Measurements from ENCODE around the gene STRIP2. TPM values are rescaled to one million over a fixed set of nuclear protein-coding genes. Genes with fewer than 3 reads are reported as not detected.
A peak's percentile ranks its signal among the peaks of the same experiment; 100 is the strongest.

Gene STRIP2
- total and polyA plus RNA-seq, 9 of the 15 experiments (the other 6 are each of a cell fraction or from before 2014, with no cell fraction given): 10.1 to 81.8 (median 42.3) TPM

DNA sequence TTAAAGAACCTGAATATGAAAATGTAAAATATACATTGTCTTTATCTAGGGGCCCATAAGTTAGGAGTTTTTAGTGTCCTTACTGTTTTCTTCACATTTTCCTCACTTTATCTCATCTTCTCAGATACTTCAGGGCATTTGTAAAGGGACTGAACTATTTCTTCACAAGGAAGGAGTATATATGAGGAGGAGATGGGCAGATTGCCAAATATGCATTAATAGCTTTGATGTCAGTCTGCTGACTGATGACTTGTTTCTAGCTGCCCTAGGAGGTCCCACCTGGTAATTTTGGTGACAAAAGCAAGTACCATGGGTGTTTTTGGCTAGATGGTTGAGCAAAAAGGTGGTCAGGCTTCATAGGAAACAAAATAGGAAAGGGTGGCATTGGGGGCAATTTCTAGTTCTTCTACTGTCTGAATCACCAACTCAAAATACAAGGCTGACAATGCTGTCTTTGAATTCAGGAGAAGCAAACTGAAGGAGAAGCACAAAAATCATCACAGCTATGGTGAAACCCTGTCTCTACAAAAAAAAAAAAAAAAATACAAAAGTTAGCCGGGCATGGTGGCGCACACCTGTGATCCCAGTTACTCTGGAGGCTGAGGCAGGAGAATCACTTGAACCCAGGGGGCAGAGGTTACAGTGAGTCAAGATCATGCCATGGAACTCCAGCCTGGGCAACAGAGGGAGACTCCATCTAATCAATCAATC is 10.4 kb upstream of the STRIP2 start (continued):
- TF ChIP-seq NR0B1 (IDR thresholded peaks at IDR 0.05; ENCODE audit: partially characterized antibody) (no peak), HMG20A (CRISPR knock-in tag; conservative IDR thresholded peaks at IDR 0.05) (no peak), ZMIZ1 (IDR thresholded peaks at IDR 0.05; ENCODE audit: low read depth in 2 of 2, low read length in 2 of 2) (no peak), SRSF1 (IDR thresholded peaks at IDR 0.05; ENCODE audit: low read depth, low read length) (no peak), CCAR2 (IDR thresholded peaks at IDR 0.05; ENCODE audit: low read depth, low read length) (no peak), TARDBP (IDR thresholded peaks at IDR 0.05) (no peak), LEF1 (IDR thresholded peaks at IDR 0.05) (peak; percentile 97), BDP1 (IDR thresholded peaks at IDR 0.05; ENCODE audit: insufficient read depth, insufficient read length) (no peak), MYBL2 (IDR thresholded peaks at IDR 0.05; ENCODE audit: low read depth) (no peak), MYBL2 (CRISPR knock-in tag; IDR thresholded peaks at IDR 0.05; ENCODE audit: borderline replicate concordance) (no peak), ZNF696 (CRISPR knock-in tag; conservative IDR thresholded peaks at IDR 0.05) (no peak), ZNF280A (IDR thresholded peaks at IDR 0.05; ENCODE audit: low read depth, partially characterized antibody) (no peak), ZNF41 (CRISPR knock-in tag; conservative IDR thresholded peaks at IDR 0.05) (no peak), MAFG (tag; conservative IDR thresholded peaks at IDR 0.05) (0 out of 2 replicates have a peak, but pooled peaks have one; percentile 19), MEF2D (tag; conservative IDR thresholded peaks at IDR 0.05; ENCODE audit: low read depth) (no peak), TBL1XR1 (IDR thresholded peaks at IDR 0.05; ENCODE audit: low read length in 2 of 2) (peak in 1 of 2 experiments; percentile 61; a peak in 1 of 4 replicates)
- TF ChIP-seq, protein P1, sequence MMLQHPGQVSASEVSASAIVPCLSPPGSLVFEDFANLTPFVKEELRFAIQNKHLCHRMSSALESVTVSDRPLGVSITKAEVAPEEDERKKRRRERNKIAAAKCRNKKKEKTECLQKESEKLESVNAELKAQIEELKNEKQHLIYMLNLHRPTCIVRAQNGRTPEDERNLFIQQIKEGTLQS (IDR thresholded peaks at IDR 0.05): peak; percentile 58; the same call in 1 of the 2 replicates
- TF ChIP-seq, protein P1 (CRISPR knock-in tag; conservative IDR thresholded peaks at IDR 0.05): no peak

Measured in K562 (cell line).